CD14-positive monocyte (primary cell): ENCODE measurements around the gene HCAR1. TPM values are rescaled to one million over a fixed set of nuclear protein-coding genes. Genes with fewer than 3 reads are reported as not detected.

Source experiments
- DNase-seq, 3 donors: peaks; one replicate each; pipeline ENCODE4 v3.0.0-alpha.2; 2011 to 2022
- H2AFZ ChIP-seq: 2 replicates; pipeline ENCODE4 v1.6.0; 2012; ENCODE audit warnings: mild to moderate bottlenecking, low read depth, low read length, inconsistent platforms; ENCODE audit not compliant: insufficient read depth, poor library complexity, severe bottlenecking
- H3K27ac ChIP-seq, 2 donors: 1 replicate in 1 of 2; 2 replicates in 1 of 2; pipeline ENCODE4 v1.5.1; 2012 to 2013; ENCODE audit warnings: low read length in 2 of 2, control low read depth in 1 of 2, inconsistent platforms in 1 of 2, low read depth in 1 of 2, mild to moderate bottlenecking in 1 of 2
- H3K27me3 ChIP-seq, 2 donors: one replicate each; pipeline versions ENCODE4 v1.6.0 to v1.6.1; 2011 to 2013; ENCODE audit warnings: low read length in 2 of 2; ENCODE audit not compliant: control insufficient read depth in 2 of 2, insufficient read depth in 2 of 2
- H3K36me3 ChIP-seq, 2 donors: replicated peaks in 1 of 2; 1 replicate in 1 of 2; 2 replicates in 1 of 2; pipeline versions ENCODE4 v1.5.1 to v1.6.1; 2012 to 2013; ENCODE audit warnings: low read length in 2 of 2, control low read depth in 1 of 2, inconsistent platforms in 1 of 2, mild to moderate bottlenecking in 1 of 2; ENCODE audit not compliant: insufficient read depth in 2 of 2, control insufficient read depth in 1 of 2
- H3K4me1 ChIP-seq, 2 donors: 1 replicate in 1 of 2; 2 replicates in 1 of 2; pipeline versions ENCODE4 v1.5.1 to v1.6.1; 2012 to 2013; ENCODE audit warnings: low read length in 2 of 2, control low read depth in 1 of 2, inconsistent platforms in 1 of 2, mild to moderate bottlenecking in 1 of 2, moderate library complexity in 1 of 2; ENCODE audit not compliant: insufficient read depth in 2 of 2, control insufficient read depth in 1 of 2
- H3K4me2 ChIP-seq: replicated peaks from 2 replicates; pipeline ENCODE3; 2012; ENCODE audit warnings: low read length, moderate library complexity, mild to moderate bottlenecking; ENCODE audit not compliant: poor library complexity, severe bottlenecking; ENCODE audit errors: extremely low read depth
- H3K4me3 ChIP-seq, 3 experiments: fragments of 200-600 bp in 1 of 3; sonication (generic) in 1 of 3; replicated peaks in 1 of 3; 1 replicate in 2 of 3; 2 replicates in 1 of 3; pipeline ENCODE4 v1.5.1; 2011 to 2013; ENCODE audit warnings: low read length in 3 of 3, mild to moderate bottlenecking in 3 of 3, control low read depth in 2 of 3, low read depth in 2 of 3, inconsistent platforms in 1 of 3, moderate library complexity in 1 of 3
- H3K79me2 ChIP-seq: 2 replicates; pipeline ENCODE4 v1.6.0; 2012; ENCODE audit warnings: mild to moderate bottlenecking, control low read depth, inconsistent platforms, low read length, moderate library complexity; ENCODE audit not compliant: insufficient read depth
- H3K9ac ChIP-seq: 2 replicates; pipeline ENCODE4 v1.6.0; 2017; ENCODE audit warnings: low read length, mild to moderate bottlenecking; ENCODE audit not compliant: insufficient read depth, poor library complexity, severe bottlenecking
- H3K9me3 ChIP-seq, 2 donors: replicated peaks in 1 of 2; 1 replicate in 1 of 2; 2 replicates in 1 of 2; pipeline versions ENCODE4 v1.5.1 to v1.6.1; 2012 to 2013; ENCODE audit warnings: low read length in 2 of 2, control low read depth in 1 of 2; ENCODE audit not compliant: control insufficient read depth in 1 of 2, insufficient read depth in 1 of 2
- H4K20me1 ChIP-seq: 2 replicates; pipeline ENCODE4 v1.6.0; 2012; ENCODE audit warnings: mild to moderate bottlenecking, low read length, control low read depth, moderate library complexity; ENCODE audit not compliant: insufficient read depth
- H3K27ac Mint-ChIP-seq, 7 donors: one replicate each; pipeline ENCODE4 v1.8.0; 2020; ENCODE audit warnings: mild to moderate bottlenecking in 7 of 7, mixed read lengths in 7 of 7, moderate library complexity in 6 of 7, inconsistent platforms in 2 of 7
- H3K27me3 Mint-ChIP-seq, 3 donors: one replicate each; pipeline ENCODE4 v1.8.0; 2021 to 2022; ENCODE audit warnings: low read depth in 3 of 3, mild to moderate bottlenecking in 3 of 3, mixed read lengths in 3 of 3, moderate library complexity in 3 of 3, inconsistent platforms in 1 of 3
- H3K36me3 Mint-ChIP-seq, 2 donors: one replicate each; pipeline ENCODE4 v1.8.0; 2020; ENCODE audit warnings: mixed read lengths in 2 of 2, inconsistent platforms in 1 of 2, mild to moderate bottlenecking in 1 of 2
- H3K4me1 Mint-ChIP-seq: one replicate; pipeline ENCODE4 v1.8.0; 2020; ENCODE audit warnings: mild to moderate bottlenecking, mixed read lengths
- H3K4me3 Mint-ChIP-seq, 2 donors: one replicate each; pipeline ENCODE4 v1.8.0; 2020; ENCODE audit warnings: mild to moderate bottlenecking in 2 of 2, mixed read lengths in 2 of 2, moderate library complexity in 1 of 2
- H3K9me3 Mint-ChIP-seq, 7 donors: one replicate each; pipeline ENCODE4 v1.8.0; 2020 to 2022; ENCODE audit warnings: mixed read lengths in 7 of 7, mild to moderate bottlenecking in 6 of 7, moderate library complexity in 6 of 7, inconsistent platforms in 2 of 7
- WGBS: methylation state at CpG from one replicate; pipeline ENCODE4 v1.1.5; 2013; ENCODE audit warnings: missing lambda C conversion rate; ENCODE audit not compliant: insufficient coverage; 5-methylcytosine and 5-hydroxymethylcytosine counted together
- intact Hi-C, 2 donors: fragments of 100-400 bp; cut with micrococcal nuclease; formaldehyde crosslinking; loops; one replicate each; pipeline versions ENCODE4 v1.15.0 to v1.15.1; 2023
- polyA plus RNA-seq, 3 donors: library from polyadenylated mRNA; depleted of rRNA in 1 of 3; unstranded in 2 of 3; stranded (reverse) in 1 of 3; fragments of 300-500 nt in 2 of 3; fragments of >200 nt in 1 of 3; fragmentation: Illumina TruSeq in 2 of 3; gene quantifications; 1 replicate in 2 of 3; 2 replicates in 1 of 3; pipeline ENCODE4 v1.2.3, GENCODE V29; 2012 to 2021
- TF ChIP-seq, protein P1 (sequence below): fragments of 200-600 bp; IDR thresholded peaks from one replicate; pipeline ENCODE4 v1.8.0; 2022; ENCODE audit warnings: antibody characterized with exemption, mild to moderate bottlenecking

The HCAR1 gene
- polyA plus RNA-seq, 3 donors = not detected

DNA sequence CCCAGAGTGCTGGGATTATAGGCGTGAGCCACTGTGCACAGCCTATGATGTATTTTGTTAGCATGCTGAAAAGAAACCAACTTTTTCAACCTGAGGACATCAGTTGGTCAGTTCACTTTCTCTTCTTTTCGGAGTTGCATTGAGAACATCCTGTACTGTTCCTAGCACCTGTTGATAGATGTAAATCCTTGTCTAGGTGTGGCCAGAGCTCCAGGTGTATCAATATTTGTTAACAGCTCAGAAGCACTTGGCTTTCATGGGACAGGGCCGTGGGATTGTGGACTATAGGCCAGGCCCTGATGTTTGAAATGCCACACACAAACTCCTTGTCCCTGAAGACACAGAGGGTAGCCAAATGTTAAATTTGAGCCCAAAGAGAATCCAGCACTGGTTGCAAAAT lies 42.4 kb downstream of the HCAR1 start:
- H2AFZ ChIP-seq = no peak overlapping the region
- Mint-ChIP-seq H3K9me3 (no peaks in the 10 kb centered on the region), H3K36me3 (no peaks in the 10 kb centered on the region), H3K27ac (no peak overlapping the region), H3K4me3 (no peak overlapping the region), H3K27me3 (peaks cover 0 to 11% (median 5%) of the 10 kb centered on the region in 3 donors), H3K4me1 (peaks cover 9% of the 10 kb centered on the region)
- H3K4me1 ChIP-seq = no peaks in the 10 kb centered on the region
- no peaks in the 10 kb centered on the region for H4K20me1 ChIP-seq
- H3K9me3 ChIP-seq = no peaks in the 10 kb centered on the region
- no peak overlapping the region for H3K9ac ChIP-seq
- H3K36me3 ChIP-seq = no peaks in the 10 kb centered on the region
- intact Hi-C loops = loop anchor here in 1 of 2 donors (10.0 kb wide), 2 partner anchors 47 to 53 kb away; partner anchors contain the start of gene HCAR1
- H3K27me3 ChIP-seq = peaks cover 0 to 2% of the 10 kb centered on the region in 2 donors
- H3K79me2 ChIP-seq = no peaks in the 10 kb centered on the region
- 100% methylated on average over 2 of the region's 3 CpGs for WGBS
- no peak for DNase-seq
- no peak overlapping the region for H3K4me2 ChIP-seq
- TF ChIP-seq, protein P1, sequence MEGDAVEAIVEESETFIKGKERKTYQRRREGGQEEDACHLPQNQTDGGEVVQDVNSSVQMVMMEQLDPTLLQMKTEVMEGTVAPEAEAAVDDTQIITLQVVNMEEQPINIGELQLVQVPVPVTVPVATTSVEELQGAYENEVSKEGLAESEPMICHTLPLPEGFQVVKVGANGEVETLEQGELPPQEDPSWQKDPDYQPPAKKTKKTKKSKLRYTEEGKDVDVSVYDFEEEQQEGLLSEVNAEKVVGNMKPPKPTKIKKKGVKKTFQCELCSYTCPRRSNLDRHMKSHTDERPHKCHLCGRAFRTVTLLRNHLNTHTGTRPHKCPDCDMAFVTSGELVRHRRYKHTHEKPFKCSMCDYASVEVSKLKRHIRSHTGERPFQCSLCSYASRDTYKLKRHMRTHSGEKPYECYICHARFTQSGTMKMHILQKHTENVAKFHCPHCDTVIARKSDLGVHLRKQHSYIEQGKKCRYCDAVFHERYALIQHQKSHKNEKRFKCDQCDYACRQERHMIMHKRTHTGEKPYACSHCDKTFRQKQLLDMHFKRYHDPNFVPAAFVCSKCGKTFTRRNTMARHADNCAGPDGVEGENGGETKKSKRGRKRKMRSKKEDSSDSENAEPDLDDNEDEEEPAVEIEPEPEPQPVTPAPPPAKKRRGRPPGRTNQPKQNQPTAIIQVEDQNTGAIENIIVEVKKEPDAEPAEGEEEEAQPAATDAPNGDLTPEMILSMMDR = no peak
- H3K4me3 ChIP-seq = no peak overlapping the region
- no peak overlapping the region for H3K27ac ChIP-seq

DNA sequence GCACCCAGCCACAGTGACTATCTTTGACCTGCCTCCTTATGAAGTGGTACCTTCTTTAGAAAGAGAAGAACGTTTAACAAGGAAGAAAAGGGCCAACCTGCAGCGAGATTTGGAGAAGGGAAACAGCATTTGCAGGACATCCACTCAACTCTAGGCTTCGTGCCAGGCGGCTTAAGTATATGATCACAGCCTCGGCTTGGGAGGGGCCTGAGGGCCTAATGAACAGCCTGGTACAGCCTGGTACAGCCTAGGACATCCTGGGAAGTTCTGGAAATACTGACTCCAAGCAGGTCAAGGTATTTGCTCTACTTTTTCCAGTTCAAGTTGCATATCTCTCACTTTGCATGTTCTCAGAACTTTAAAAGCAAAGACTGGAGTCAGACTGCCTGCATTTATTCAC lies 43.6 kb downstream of the HCAR1 start:
- no peak overlapping the region for H3K4me3 Mint-ChIP-seq
- no peaks in the 10 kb centered on the region for H3K79me2 ChIP-seq
- no peak overlapping the region for H3K4me3 ChIP-seq
- H3K9me3 ChIP-seq = no peaks in the 10 kb centered on the region
- peaks cover 0 to 2% of the 10 kb centered on the region in 2 donors for H3K27me3 ChIP-seq
- H3K9ac ChIP-seq = no peak overlapping the region
- peaks cover 7 to 8% of the 10 kb centered on the region in 2 donors for H3K4me1 ChIP-seq
- TF ChIP-seq, protein P1 = no peak
- peaks cover 0 to 13% (median 5%) of the 10 kb centered on the region in 3 donors for H3K27me3 Mint-ChIP-seq
- no peak for DNase-seq
- H3K27ac Mint-ChIP-seq = no peak overlapping the region
- H3K36me3 ChIP-seq = no peaks in the 10 kb centered on the region
- H2AFZ ChIP-seq = no peak overlapping the region
- H3K4me1 Mint-ChIP-seq = peaks cover 16% of the 10 kb centered on the region
- H3K4me2 ChIP-seq = no peak overlapping the region
- no peak overlapping the region for H3K27ac ChIP-seq
- 44% methylated on average over 5 of the region's 5 CpGs for WGBS
- no peaks in the 10 kb centered on the region for H3K9me3 Mint-ChIP-seq
- intact Hi-C loops = loop anchor here in 1 of 2 donors (10.0 kb wide), 2 partner anchors 48 to 52 kb away; partner anchors contain the start of gene HCAR1
- H4K20me1 ChIP-seq = no peaks in the 10 kb centered on the region
- no peaks in the 10 kb centered on the region for H3K36me3 Mint-ChIP-seq
